H1 (cell line): Measurements from ENCODE around the gene TTLL1. TPM values are rescaled to one million over a fixed set of nuclear protein-coding genes. Genes with fewer than 3 reads are reported as not detected.

Experiments
- NANOG ChIP-seq: IDR thresholded peaks from 2 replicates; pipeline ENCODE4 v1.6.1; 2011; ENCODE audit warnings: low read length, low read depth, mild to moderate bottlenecking, inconsistent platforms; ENCODE audit not compliant: insufficient read depth, poor library complexity, severe bottlenecking
- polyA plus RNA-seq, 7 experiments: library from polyadenylated mRNA; depleted of rRNA in 3 of 7; stranded (reverse) in 5 of 7; unstranded in 2 of 7; fragments of >200 nt in 5 of 7; fragments of 200-250 nt in 2 of 7; gene quantifications; 1 replicate in 5 of 7; 2 replicates in 1 of 7; 4 replicates in 1 of 7; pipeline versions ENCODE4 v1.2.1 to v1.2.3, GENCODE V29; 2011 to 2013; ENCODE audit warnings: missing spikeins in 2 of 7, mixed read lengths in 2 of 7
- total RNA-seq: library from RNA; stranded (reverse); fragmentation: NEBNext Ultra II Directional; extraction: Animal tissue kit (Norgen Biotek cat#: 25700); gene quantifications from 2 replicates; pipeline ENCODE4 v1.2.1, GENCODE V29; 2021

TTLL1 gene
- total and polyA plus RNA-seq, 2 of the 8 experiments (the other 6 are each of a cell fraction or from before 2014, with no cell fraction given): 5.0 to 13.8 TPM

DNA sequence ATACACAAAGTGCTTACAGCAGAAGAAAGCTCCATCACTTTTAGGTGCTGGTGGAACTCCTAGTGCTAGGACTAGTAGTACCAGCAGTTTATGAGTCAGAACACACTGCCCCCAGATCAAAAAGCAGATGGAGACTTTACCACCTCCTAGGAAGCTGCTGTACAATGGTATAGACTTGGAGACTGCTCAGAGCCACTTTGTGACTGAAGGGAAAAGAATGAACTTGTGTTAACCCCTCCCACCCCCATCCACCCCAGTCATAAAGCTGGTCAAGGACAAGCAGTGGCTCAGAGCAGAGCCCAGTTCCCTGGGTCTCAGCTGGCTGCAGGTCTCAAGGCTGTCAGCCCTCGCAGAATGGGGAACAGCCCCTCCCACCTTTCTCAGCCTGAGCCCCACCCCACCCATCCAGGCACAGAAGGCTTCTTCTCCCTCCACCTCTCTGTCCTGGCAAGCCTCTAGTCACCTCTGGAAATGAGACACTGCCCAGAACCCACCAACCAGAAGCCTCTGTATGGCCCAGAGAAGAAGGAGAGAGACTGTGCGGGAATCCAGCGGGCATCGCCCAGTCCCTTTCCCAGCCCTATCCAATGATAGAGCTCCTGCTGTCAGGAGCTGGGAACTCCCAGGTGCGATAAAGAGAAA lies 98.1 kb downstream of the TTLL1 start (continued):
- no peak for TF ChIP-seq NANOG
